GM18505 (cell line): ENCODE results near the gene NOD2.

Source experiments
- ATAC-seq: cut with Tn5 transposase; IDR thresholded peaks from one replicate; pipeline ENCODE4 v1.9.1; 2021; ENCODE audit not compliant: unreplicated experiment
- POLR2A ChIP-seq: IDR thresholded peaks from 4 replicates; pipeline ENCODE4 v1.6.1; 2011; ENCODE audit warnings: borderline replicate concordance; ENCODE audit not compliant: insufficient read depth, insufficient read length; ENCODE audit errors: extremely low read depth

Gene NOD2

GRCh38 chr16:50676684-50677225 is 16.7 kb upstream of the NOD2 start:
- no peak for TF ChIP-seq POLR2A

GRCh38 chr16:50677351-50677750 is 16.1 kb upstream of the NOD2 start:
- no peak for TF ChIP-seq POLR2A
- no peak for ATAC-seq

More at GRCh38 chr16:50676684-50677225, 16.7 kb upstream of the NOD2 start:
- ATAC-seq: no peak

- no peak for TF ChIP-seq POLR2A
- ATAC-seq: no peak
Measured at GRCh38 chr16:50678531-50678930, 14.9 kb upstream of the NOD2 start.

- TF ChIP-seq POLR2A: no peak
Measured at GRCh38 chr16:50679266-50679665, 14.1 kb upstream of the NOD2 start.

GRCh38 chr16:50679676-50680555 is 13.5 kb upstream of the NOD2 start:
- TF ChIP-seq POLR2A: no peak
- ATAC-seq: no peak

More at GRCh38 chr16:50679266-50679665, 14.1 kb upstream of the NOD2 start:
- no peak for ATAC-seq

GRCh38 chr16:50680556-50680893 is 12.9 kb upstream of the NOD2 start:
- no peak for TF ChIP-seq POLR2A

GRCh38 chr16:50681021-50681885 is 12.2 kb upstream of the NOD2 start, which contains the start of gene SNX20:
TSS of gene SNX20 (minus strand) at chr16:50681312. CDS start at chr16:50677526, 3,786 bp downstream.
- ATAC-seq: peak; percentile 43
- peak; percentile 82 for TF ChIP-seq POLR2A

More at GRCh38 chr16:50680556-50680893, 12.9 kb upstream of the NOD2 start:
- no peak for ATAC-seq

- peak; percentile 68 for ATAC-seq
- peak; percentile 33 for TF ChIP-seq POLR2A
Measured at GRCh38 chr16:50683689-50684374, 9.6 kb upstream of the NOD2 start.

GRCh38 chr16:50684823-50685461 is 8.5 kb upstream of the NOD2 start:
- peak; percentile 40 for TF ChIP-seq POLR2A
- ATAC-seq: no peak

- no peak for TF ChIP-seq POLR2A
- no peak for ATAC-seq
Measured at GRCh38 chr16:50685462-50686063, 7.8 kb upstream of the NOD2 start.

GRCh38 chr16:50688083-50688482 is 5.3 kb upstream of the NOD2 start:
- TF ChIP-seq POLR2A: no peak
- ATAC-seq: no peak

- TF ChIP-seq POLR2A: no peak
- ATAC-seq: no peak
Measured at GRCh38 chr16:50688867-50689266, 4.5 kb upstream of the NOD2 start.

GRCh38 chr16:50690177-50690576 is 3.2 kb upstream of the NOD2 start:
- TF ChIP-seq POLR2A: no peak
- no peak for ATAC-seq

GRCh38 chr16:50692644-50692998 is 785 bp upstream of the NOD2 start:
- TF ChIP-seq POLR2A: no peak

More at GRCh38 chr16:50692644-50692998, 785 bp upstream of the NOD2 start:
- no peak for ATAC-seq
